ENCODE results near the gene SLC26A3.
"Not testable (repeated sequence)": the region's sequence is repeated elsewhere in the genome, so short reads cannot be mapped to it uniquely, and the experiment has no call there.

SLC26A3 gene

GRCh38 chr7:107803009-107803610 lies at the start of gene SLC26A3:
SLC26A3 (minus strand) TSS chr7:107803223; CDS start chr7:107794509, 8,714 bp downstream.
- peaks cover 5% of the 10 kb centered on the region for H3K27me3 Mint-ChIP-seq
- no peaks in the 10 kb centered on the region for H3K4me1 Mint-ChIP-seq (ENCODE audit: low read depth)
- H3K36me3 Mint-ChIP-seq (ENCODE audit: low read depth): no peaks in the 10 kb centered on the region
- DNase-seq: no peak
- H3K4me3 Mint-ChIP-seq: no peak within 1 kb of the TSS
- no peaks in the 10 kb centered on the region for H3K9me3 Mint-ChIP-seq
- no peak within 1 kb of the TSS for H3K27ac Mint-ChIP-seq

- no peaks in the 10 kb centered on the region for H3K27me3 Mint-ChIP-seq
- H3K4me1 Mint-ChIP-seq (ENCODE audit: low read depth): peaks cover 5% of the 10 kb centered on the region
- no peak overlapping the region for H3K27ac Mint-ChIP-seq
- H3K4me3 Mint-ChIP-seq: no peak overlapping the region
- no peaks in the 10 kb centered on the region for H3K36me3 Mint-ChIP-seq (ENCODE audit: low read depth)
- no peaks in the 10 kb centered on the region for H3K9me3 Mint-ChIP-seq
- DNase-seq: no peak
Measured at GRCh38 chr7:107850643-107851042, 47.6 kb upstream of the SLC26A3 start.

GRCh38 chr7:107850216-107850615 lies 47.2 kb upstream of the SLC26A3 start:
- H3K9me3 Mint-ChIP-seq: no peaks in the 10 kb centered on the region
- no peak for DNase-seq
- no peaks in the 10 kb centered on the region for H3K27me3 Mint-ChIP-seq
- peaks cover 5% of the 10 kb centered on the region for H3K4me1 Mint-ChIP-seq (ENCODE audit: low read depth)
- H3K4me3 Mint-ChIP-seq: no peak overlapping the region
- no peak overlapping the region for H3K27ac Mint-ChIP-seq
- no peaks in the 10 kb centered on the region for H3K36me3 Mint-ChIP-seq (ENCODE audit: low read depth)

- not testable (repeated sequence) for H3K27ac Mint-ChIP-seq; H3K36me3 Mint-ChIP-seq (ENCODE audit: low read depth); H3K4me3 Mint-ChIP-seq; H3K9me3 Mint-ChIP-seq; DNase-seq; H3K4me1 Mint-ChIP-seq (ENCODE audit: low read depth); H3K27me3 Mint-ChIP-seq
Measured at GRCh38 chr7:107848211-107848610, 45.2 kb upstream of the SLC26A3 start.

GRCh38 chr7:107847836-107848175 lies 44.8 kb upstream of the SLC26A3 start:
- H3K27me3 Mint-ChIP-seq; H3K9me3 Mint-ChIP-seq; H3K27ac Mint-ChIP-seq; DNase-seq; H3K4me3 Mint-ChIP-seq; H3K4me1 Mint-ChIP-seq (ENCODE audit: low read depth); H3K36me3 Mint-ChIP-seq (ENCODE audit: low read depth): not testable (repeated sequence)

- Mint-ChIP-seq H3K36me3 (ENCODE audit: low read depth) (no peaks in the 10 kb centered on the region), H3K4me1 (ENCODE audit: low read depth) (no peaks in the 10 kb centered on the region), H3K27ac (no peak overlapping the region), H3K27me3 (no peaks in the 10 kb centered on the region), H3K4me3 (no peak overlapping the region), H3K9me3 (no peaks in the 10 kb centered on the region)
- DNase-seq: no peak
Measured at GRCh38 chr7:107847168-107847835, 44.3 kb upstream of the SLC26A3 start.

GRCh38 chr7:107846324-107846723 lies 43.3 kb upstream of the SLC26A3 start:
- DNase-seq: no peak
- no peak overlapping the region for H3K27ac Mint-ChIP-seq

GRCh38 chr7:107843184-107843583 lies 40.2 kb upstream of the SLC26A3 start:
- Mint-ChIP-seq H3K36me3 (ENCODE audit: low read depth) (no peaks in the 10 kb centered on the region), H3K4me1 (ENCODE audit: low read depth) (no peaks in the 10 kb centered on the region), H3K27me3 (no peaks in the 10 kb centered on the region), H3K4me3 (no peak overlapping the region), H3K9me3 (no peaks in the 10 kb centered on the region), H3K27ac (no peak overlapping the region)
- DNase-seq: no peak

More at GRCh38 chr7:107846324-107846723, 43.3 kb upstream of the SLC26A3 start:
- Mint-ChIP-seq H3K4me3 (no peak overlapping the region), H3K27me3 (no peaks in the 10 kb centered on the region), H3K4me1 (ENCODE audit: low read depth) (no peaks in the 10 kb centered on the region), H3K36me3 (ENCODE audit: low read depth) (no peaks in the 10 kb centered on the region), H3K9me3 (no peaks in the 10 kb centered on the region)

- H3K27ac Mint-ChIP-seq: no peak overlapping the region
Measured at GRCh38 chr7:107842213-107842612, 39.2 kb upstream of the SLC26A3 start.

GRCh38 chr7:107838816-107839565 lies 36.0 kb upstream of the SLC26A3 start:
- no peaks in the 10 kb centered on the region for H3K27me3 Mint-ChIP-seq
- no peaks in the 10 kb centered on the region for H3K4me1 Mint-ChIP-seq (ENCODE audit: low read depth)
- no peaks in the 10 kb centered on the region for H3K36me3 Mint-ChIP-seq (ENCODE audit: low read depth)
- no peak overlapping the region for H3K27ac Mint-ChIP-seq
- no peaks in the 10 kb centered on the region for H3K9me3 Mint-ChIP-seq
- DNase-seq: no peak
- no peak overlapping the region for H3K4me3 Mint-ChIP-seq

More at GRCh38 chr7:107842213-107842612, 39.2 kb upstream of the SLC26A3 start:
- no peak overlapping the region for H3K4me3 Mint-ChIP-seq
- H3K4me1 Mint-ChIP-seq (ENCODE audit: low read depth): no peaks in the 10 kb centered on the region
- no peaks in the 10 kb centered on the region for H3K36me3 Mint-ChIP-seq (ENCODE audit: low read depth)
- no peaks in the 10 kb centered on the region for H3K27me3 Mint-ChIP-seq
- DNase-seq: no peak
- H3K9me3 Mint-ChIP-seq: no peaks in the 10 kb centered on the region

- no peak for DNase-seq
- Mint-ChIP-seq H3K36me3 (ENCODE audit: low read depth) (no peaks in the 10 kb centered on the region), H3K4me3 (no peak overlapping the region), H3K27ac (no peak overlapping the region), H3K4me1 (ENCODE audit: low read depth) (no peaks in the 10 kb centered on the region), H3K27me3 (no peaks in the 10 kb centered on the region), H3K9me3 (no peaks in the 10 kb centered on the region)
Measured at GRCh38 chr7:107838024-107838601, 35.1 kb upstream of the SLC26A3 start.

- Mint-ChIP-seq H3K27ac (no peak overlapping the region), H3K9me3 (no peaks in the 10 kb centered on the region), H3K4me1 (ENCODE audit: low read depth) (no peaks in the 10 kb centered on the region)
Measured at GRCh38 chr7:107837145-107837512, 34.1 kb upstream of the SLC26A3 start.

GRCh38 chr7:107836237-107837144 lies 33.5 kb upstream of the SLC26A3 start:
- Mint-ChIP-seq H3K9me3 (no peaks in the 10 kb centered on the region), H3K36me3 (ENCODE audit: low read depth) (no peaks in the 10 kb centered on the region), H3K4me3 (no peak overlapping the region), H3K27ac (no peak overlapping the region), H3K27me3 (no peaks in the 10 kb centered on the region), H3K4me1 (ENCODE audit: low read depth) (no peaks in the 10 kb centered on the region)
- DNase-seq: no peak

More at GRCh38 chr7:107837145-107837512, 34.1 kb upstream of the SLC26A3 start:
- no peak for DNase-seq
- Mint-ChIP-seq H3K27me3 (no peaks in the 10 kb centered on the region), H3K4me3 (no peak overlapping the region), H3K36me3 (ENCODE audit: low read depth) (no peaks in the 10 kb centered on the region)

GRCh38 chr7:107834401-107834800 lies 31.4 kb upstream of the SLC26A3 start:
- H3K27ac Mint-ChIP-seq: no peak overlapping the region
- H3K9me3 Mint-ChIP-seq: no peaks in the 10 kb centered on the region
- no peaks in the 10 kb centered on the region for H3K4me1 Mint-ChIP-seq (ENCODE audit: low read depth)
- DNase-seq: no peak
- H3K36me3 Mint-ChIP-seq (ENCODE audit: low read depth): no peaks in the 10 kb centered on the region
- no peak overlapping the region for H3K4me3 Mint-ChIP-seq
- H3K27me3 Mint-ChIP-seq: no peaks in the 10 kb centered on the region
